MCF 10A (cell line): ENCODE results near the gene DZANK1. TPM values are rescaled to one million over a fixed set of nuclear protein-coding genes. Genes with fewer than 3 reads are reported as not detected.
A peak's percentile ranks its signal among the peaks of the same experiment; 100 is the strongest.

Source experiments
- BruUV-seq: library from RNA; stranded (reverse); fragments of 400-500 nt; replicated peaks from 2 replicates; lab custom pipeline; 2021; lab: Mats Ljungman, UMichigan
- CTCF ChIA-PET: fragments of 300-600 bp; sonication (Branson Sonifier 250); formaldehyde crosslinking; extraction: SDS; loops from one replicate; lab custom pipeline; 2021; ENCODE audit warnings: antibody characterized with exemption, inconsistent platforms; lab: Yijun Ruan, JAX
- POLR2A ChIA-PET: fragments of 300-600, 350-650 bp; sonication (Branson Sonifier 250); formaldehyde crosslinking; extraction: SDS; loops from one replicate; lab custom pipeline; 2020; ENCODE audit warnings: antibody characterized with exemption, inconsistent platforms; lab: Yijun Ruan, JAX
- DNase-seq: peaks from one replicate; pipeline ENCODE4 v3.0.0-alpha.2; 2018; ENCODE audit not compliant: unreplicated experiment
- H3K27ac Mint-ChIP-seq: one replicate; pipeline ENCODE4 v1.8.0; 2022; ENCODE audit warnings: mild to moderate bottlenecking, low read depth, mixed read lengths; ENCODE audit not compliant: unreplicated experiment
- H3K27me3 Mint-ChIP-seq: one replicate; pipeline ENCODE4 v1.8.0; 2022; ENCODE audit warnings: mixed read lengths; ENCODE audit not compliant: insufficient read depth, unreplicated experiment
- H3K36me3 Mint-ChIP-seq: one replicate; pipeline ENCODE4 v1.8.0; 2022; ENCODE audit warnings: mild to moderate bottlenecking, moderate library complexity, mixed read lengths; ENCODE audit not compliant: insufficient read depth, unreplicated experiment
- H3K4me1 Mint-ChIP-seq: one replicate; pipeline ENCODE4 v1.8.0; 2022; ENCODE audit warnings: mixed read lengths; ENCODE audit not compliant: insufficient read depth, unreplicated experiment
- H3K4me3 Mint-ChIP-seq: one replicate; pipeline ENCODE4 v1.8.0; 2022; ENCODE audit warnings: mild to moderate bottlenecking, moderate library complexity, mixed read lengths; ENCODE audit not compliant: unreplicated experiment
- H3K9me3 Mint-ChIP-seq: one replicate; pipeline ENCODE4 v1.8.0; 2022; ENCODE audit warnings: mixed read lengths; ENCODE audit not compliant: unreplicated experiment
- intact Hi-C: fragments of 100-400 bp; cut with micrococcal nuclease; formaldehyde crosslinking; loops from 2 replicates; pipeline ENCODE4 v1.14.1; 2022
- total RNA-seq: library from RNA; stranded (reverse); gene quantifications from 2 replicates; pipeline ENCODE4 v1.2.3, GENCODE V29; 2022
- TF ChIP-seq, protein P1 (sequence below): fragments of 200-600 bp; IDR thresholded peaks from one replicate; pipeline ENCODE4 v1.8.0; 2022; ENCODE audit warnings: antibody characterized with exemption, mild to moderate bottlenecking; ENCODE audit not compliant: unreplicated experiment

The DZANK1 gene
- total RNA-seq, 1 experiment from 2014 or later: 2.5 TPM

DNA sequence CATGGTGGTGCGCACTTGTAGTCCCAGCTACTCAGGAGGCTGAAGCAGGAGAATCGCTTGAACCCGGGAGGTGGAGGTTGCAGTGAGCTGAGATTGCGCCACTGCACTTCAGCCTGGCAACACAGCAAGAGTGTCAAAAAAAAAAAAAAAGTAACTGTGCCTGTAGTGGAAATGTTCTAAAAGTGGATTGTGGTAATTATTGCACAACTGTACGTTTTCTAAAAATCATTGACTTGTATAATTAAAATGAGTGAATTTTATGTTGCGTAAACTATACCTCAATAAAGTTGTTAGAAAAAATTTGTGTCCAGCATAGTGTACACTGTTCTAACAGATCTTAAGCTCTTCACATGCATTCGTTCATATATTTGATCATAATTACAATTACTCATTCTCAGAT, 46.4 kb upstream of the DZANK1 start:
- H3K4me3 Mint-ChIP-seq: no peak overlapping the region
- ChIA-PET POLR2A (no interaction called here), CTCF (interaction anchor here (0.6 to 1.0 kb wide), 3 partner anchors 28 to 693 kb away, joined by 3 read pairs; no protein-coding TSS in a partner anchor)
- H3K27ac Mint-ChIP-seq: no peak overlapping the region
- DNase-seq: no peak
- H3K36me3 Mint-ChIP-seq: peaks cover 48% of the 10 kb centered on the region
- intact Hi-C loops: no loop called here
- no peaks in the 10 kb centered on the region for H3K9me3 Mint-ChIP-seq
- no TSS peak for BruUV-seq
- H3K4me1 Mint-ChIP-seq: peaks cover 14% of the 10 kb centered on the region
- TF ChIP-seq, protein P1, sequence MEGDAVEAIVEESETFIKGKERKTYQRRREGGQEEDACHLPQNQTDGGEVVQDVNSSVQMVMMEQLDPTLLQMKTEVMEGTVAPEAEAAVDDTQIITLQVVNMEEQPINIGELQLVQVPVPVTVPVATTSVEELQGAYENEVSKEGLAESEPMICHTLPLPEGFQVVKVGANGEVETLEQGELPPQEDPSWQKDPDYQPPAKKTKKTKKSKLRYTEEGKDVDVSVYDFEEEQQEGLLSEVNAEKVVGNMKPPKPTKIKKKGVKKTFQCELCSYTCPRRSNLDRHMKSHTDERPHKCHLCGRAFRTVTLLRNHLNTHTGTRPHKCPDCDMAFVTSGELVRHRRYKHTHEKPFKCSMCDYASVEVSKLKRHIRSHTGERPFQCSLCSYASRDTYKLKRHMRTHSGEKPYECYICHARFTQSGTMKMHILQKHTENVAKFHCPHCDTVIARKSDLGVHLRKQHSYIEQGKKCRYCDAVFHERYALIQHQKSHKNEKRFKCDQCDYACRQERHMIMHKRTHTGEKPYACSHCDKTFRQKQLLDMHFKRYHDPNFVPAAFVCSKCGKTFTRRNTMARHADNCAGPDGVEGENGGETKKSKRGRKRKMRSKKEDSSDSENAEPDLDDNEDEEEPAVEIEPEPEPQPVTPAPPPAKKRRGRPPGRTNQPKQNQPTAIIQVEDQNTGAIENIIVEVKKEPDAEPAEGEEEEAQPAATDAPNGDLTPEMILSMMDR: no peak
- H3K27me3 Mint-ChIP-seq: no peaks in the 10 kb centered on the region

GRCh38 chr20:18511571-18511970, 44.7 kb upstream of the DZANK1 start:
- peaks cover 54% of the 10 kb centered on the region for H3K36me3 Mint-ChIP-seq
- CTCF ChIA-PET: interaction anchor here (0.8 kb wide), 1 partner anchor 15 kb away, joined by 3 read pairs; no protein-coding TSS in a partner anchor
- intact Hi-C loops: no loop called here
- no peaks in the 10 kb centered on the region for H3K27me3 Mint-ChIP-seq
- H3K4me1 Mint-ChIP-seq: peaks cover 14% of the 10 kb centered on the region
- H3K4me3 Mint-ChIP-seq: no peak overlapping the region
- TF ChIP-seq, protein P1: no peak
- DNase-seq: no peak
- no peaks in the 10 kb centered on the region for H3K9me3 Mint-ChIP-seq
- POLR2A ChIA-PET: no interaction called here
- no TSS peak for BruUV-seq
- H3K27ac Mint-ChIP-seq: no peak overlapping the region

DNA sequence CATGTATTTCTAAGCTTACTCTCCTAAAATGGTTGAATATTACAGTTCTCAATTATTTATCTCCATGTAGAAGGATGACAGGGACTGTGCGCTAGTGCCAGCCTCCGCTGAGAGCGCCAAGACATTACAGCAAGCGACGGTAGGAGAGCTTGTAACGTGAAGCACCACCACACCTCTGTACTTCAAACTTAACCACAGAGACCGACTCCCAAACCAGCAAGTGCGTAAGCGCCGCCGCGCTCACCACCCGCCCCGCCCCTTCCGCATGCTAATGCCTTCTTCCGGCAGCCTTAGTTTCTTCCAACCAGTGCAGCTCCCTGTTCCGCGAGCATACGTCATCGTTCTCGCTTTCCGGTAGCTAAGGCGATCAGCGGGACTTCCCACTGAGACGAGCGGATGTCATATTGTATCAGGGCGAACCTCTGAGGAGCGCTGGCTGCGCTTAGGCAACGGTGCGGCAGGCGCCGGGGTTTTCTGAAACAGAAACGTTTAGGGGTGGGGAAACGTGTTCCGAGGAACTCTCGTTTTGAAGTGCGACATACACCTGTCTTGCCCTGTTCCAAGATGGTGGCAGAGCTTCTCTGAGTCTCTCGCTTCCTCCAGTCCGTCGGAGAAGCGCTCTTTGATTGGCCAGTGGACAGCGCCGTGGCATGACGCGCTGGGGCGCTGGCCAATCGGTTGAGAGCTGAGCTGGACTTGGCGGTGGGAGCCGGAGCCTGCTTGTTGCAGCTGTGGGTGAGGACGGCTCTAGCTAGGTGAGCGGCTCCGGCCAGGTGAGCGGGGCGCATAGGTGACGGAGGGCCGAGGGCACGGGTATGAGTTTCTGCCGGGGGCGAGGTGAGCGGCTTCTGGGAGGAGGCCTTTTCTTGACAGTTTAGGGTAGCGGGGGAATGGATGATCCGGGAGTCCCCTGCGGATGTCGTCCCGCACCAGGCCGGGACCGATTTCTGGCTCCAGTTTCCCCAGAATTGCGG, 40.7 kb upstream of the DZANK1 start, which contains the start of gene SEC23B:
TSS of gene SEC23B (plus strand) at position 723 of the 974 bp plus-strand sequence. CDS start 2,896 bp downstream, outside the sequence.
- no TSS peak for BruUV-seq
- Mint-ChIP-seq H3K27ac (peak within 1 kb of the TSS; percentile 100), H3K4me3 (peak within 1 kb of the TSS; percentile 100), H3K27me3 (no peaks in the 10 kb centered on the region), H3K9me3 (no peaks in the 10 kb centered on the region), H3K4me1 (peaks cover 14% of the 10 kb centered on the region), H3K36me3 (peaks cover 40% of the 10 kb centered on the region)
- ChIA-PET CTCF (interaction anchor here (0.6 to 4.6 kb wide), 12 partner anchors 8 to 1279 kb away, joined by 3 to 37 read pairs (median 4); partner anchors contain the start of gene RBBP9), POLR2A (interaction anchor here (0.6 to 5.7 kb wide), 52 partner anchors 8 to 1545 kb away, joined by 3 to 283 read pairs (median 4); partner anchors contain the start of genes CFAP61, CRNKL1, DSTN and DTD1)
- TF ChIP-seq, protein P1: no peak
- intact Hi-C loops: loop anchor here (2.0 to 5.0 kb wide), 2 partner anchors 41 to 60 kb away; partner anchors contain the start of genes DZANK1, POLR3F and SMIM26
- peak; percentile 98 for DNase-seq
